Skin of body (tissue), 2 donors: ENCODE results near the gene IER2. TPM values are rescaled to one million over a fixed set of nuclear protein-coding genes. Genes with fewer than 3 reads are reported as not detected.

Experiments
- DNase-seq: peaks from one replicate; lab custom pipeline; 2025; lab: John Stamatoyannopoulos, UW
- total RNA-seq: library from RNA; depleted of rRNA; stranded (reverse); fragments of >200 nt; gene quantifications from one replicate; pipeline ENCODE4 v1.2.3, GENCODE V29; 2014

IER2 gene
- total RNA-seq, 1 donor from 2014 or later, result 33.5 TPM

DNA sequence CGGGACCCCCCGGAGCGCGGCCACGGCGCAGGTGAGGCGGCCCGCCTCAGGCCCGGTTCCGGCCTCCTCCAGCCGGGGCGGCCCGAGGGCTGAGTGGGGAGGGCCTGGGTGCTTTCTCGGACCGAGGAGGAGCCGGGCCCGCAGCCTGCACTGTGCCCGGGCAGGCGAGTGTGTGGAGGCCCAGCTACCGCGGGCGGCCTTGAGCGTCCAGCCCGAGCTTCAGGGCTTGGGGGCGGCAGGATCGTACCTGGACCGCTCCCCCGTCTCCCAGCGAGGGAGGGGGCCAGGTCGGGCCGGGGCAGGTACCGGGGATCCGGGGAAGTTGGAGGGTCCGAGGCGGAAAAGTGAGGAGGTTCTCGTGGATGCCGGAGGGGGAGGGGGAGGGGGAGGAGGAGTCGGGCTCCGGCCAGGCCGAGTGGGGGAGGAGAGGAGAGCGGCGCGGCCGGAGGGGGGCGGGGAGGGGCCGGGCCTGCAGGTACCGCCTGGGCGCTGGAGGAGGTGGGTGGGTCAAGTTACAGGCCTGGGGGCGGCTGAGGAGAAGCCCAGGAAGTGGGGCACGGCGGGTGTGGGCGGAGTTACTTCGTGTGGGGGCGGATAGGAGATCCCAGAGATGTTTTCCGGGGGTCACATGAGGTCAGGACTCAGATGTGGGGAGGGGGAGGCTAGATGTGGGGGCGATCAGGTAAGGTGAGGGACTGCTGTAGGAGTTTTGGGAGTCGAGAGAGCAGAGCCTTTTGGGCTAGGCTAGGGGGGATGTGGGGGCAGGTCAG lies 31.6 kb upstream of the IER2 start:
- DNase-seq, result no peak

DNA sequence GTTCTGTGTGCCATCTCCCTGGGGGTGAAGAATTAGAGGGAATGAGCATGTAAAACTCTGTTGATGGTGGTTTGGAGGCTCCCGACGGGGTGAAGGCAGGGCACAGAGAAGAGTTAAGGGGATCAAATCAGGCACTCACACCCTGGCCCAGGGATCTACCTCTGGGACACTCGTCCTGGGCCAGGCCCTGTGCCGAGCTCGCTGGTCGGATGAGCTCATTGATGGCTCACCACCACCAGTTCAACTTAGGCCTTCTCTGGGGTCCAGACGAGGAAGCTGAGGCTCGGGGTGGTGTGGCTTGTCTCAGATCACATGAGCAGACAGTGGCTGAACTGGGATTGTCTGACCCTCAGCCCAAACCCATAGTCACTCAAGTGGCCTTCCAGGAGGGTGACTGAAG lies 30.6 kb upstream of the IER2 start:
- no peak for DNase-seq

DNA sequence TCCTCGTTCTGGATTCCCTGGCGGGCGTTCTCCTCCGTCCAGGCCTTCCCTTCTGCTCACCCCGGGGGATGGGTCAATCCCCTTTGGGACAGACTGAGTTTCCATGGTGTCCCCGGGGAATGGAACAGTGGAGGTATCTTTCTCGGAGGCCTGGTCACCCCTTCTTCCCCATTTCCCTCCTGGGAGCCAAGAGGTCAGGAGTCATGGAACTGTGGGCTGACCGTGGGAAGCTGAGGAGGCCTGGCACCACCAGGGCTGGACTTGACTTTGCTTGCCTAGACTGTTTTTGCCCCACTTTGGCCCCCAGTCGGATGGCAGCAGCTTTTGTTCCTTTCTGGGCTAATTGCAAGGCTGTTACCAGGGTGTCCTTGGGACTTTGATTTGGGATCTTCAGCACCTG lies 30.2 kb upstream of the IER2 start:
- no peak for DNase-seq

DNA sequence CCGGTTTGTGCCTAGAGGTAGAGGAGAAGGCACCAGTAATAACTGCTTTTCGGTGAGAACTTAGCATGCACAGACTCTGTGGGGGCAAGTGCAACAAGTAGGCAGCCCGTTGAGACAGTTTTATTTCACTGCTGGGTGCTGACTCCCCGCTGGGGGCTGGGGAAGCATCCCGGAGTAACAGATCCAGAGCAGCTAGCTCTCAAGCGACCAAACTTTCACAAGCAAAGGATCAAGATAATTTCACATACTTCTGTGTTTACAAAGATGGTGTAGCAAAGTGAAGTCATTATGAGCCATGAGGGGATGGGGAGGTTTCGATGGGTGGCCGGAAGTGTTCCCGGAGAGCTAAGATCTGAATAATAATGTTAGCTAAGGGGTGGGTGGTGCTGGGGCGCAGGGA lies 29.4 kb upstream of the IER2 start:
- DNase-seq, result no peak

DNA sequence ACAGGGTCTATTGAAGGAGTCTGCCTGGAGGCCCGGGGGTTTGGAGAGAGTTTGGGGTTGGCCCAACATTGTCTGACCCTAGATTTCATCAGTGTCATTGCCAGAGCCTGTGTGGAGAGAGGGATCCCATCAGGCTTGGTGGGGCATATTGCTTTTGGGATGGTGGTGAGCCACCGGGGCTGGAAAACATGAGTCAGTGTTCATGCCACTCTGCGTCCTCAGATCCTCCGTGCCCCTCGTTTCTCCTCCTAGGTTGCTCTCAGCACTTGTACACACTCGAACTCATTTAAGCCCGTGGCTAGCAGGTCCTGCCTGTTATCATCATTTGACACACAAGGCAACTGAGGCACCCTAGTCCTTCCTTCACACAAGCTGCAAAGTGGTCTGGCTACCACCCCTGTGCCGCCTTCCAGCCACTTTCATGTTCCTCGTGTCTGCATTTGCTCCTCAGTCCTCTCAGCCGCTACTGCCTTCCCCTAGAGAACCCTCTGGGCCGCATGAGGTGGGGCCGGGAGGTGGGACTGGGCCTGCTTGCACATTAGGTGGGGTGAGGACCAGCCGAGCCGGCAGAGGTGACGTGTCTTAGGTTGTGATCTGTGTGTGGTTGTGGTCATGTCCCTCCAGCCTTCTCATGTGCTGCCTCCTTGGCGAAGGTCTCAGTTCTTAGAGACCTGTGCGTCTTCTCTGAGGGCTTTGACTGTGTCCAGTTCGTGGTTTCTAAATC lies 28.5 kb upstream of the IER2 start:
- no peak for DNase-seq

DNA sequence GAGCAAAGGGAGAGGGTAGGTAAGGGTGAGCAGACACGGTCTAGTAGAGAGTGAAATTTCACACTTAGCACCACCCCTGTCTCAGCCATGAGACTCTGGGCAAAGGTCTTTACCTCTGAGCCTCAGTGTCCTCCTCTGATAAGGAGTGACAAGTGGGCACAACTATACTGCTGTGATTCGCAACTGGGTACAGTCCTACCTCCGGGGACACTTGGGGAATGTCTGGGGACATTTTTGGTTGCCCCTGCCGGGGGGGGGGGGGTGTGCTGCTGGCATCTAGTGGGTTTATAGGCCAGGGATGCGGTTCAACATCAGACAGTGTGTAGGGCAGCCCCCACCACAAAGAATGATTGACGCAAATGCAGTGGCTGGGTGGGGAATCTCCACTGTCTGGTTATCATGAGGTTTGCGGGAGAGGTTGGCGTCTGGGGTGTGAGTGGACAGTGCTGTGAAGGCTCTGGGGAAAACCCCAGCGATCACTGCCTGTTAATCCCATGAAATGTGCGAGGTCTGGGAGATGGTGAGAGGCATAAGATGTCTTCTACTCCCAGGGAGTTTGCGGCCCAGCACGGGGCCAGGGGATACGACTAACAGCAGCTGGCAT lies 27.8 kb upstream of the IER2 start:
- DNase-seq, result no peak

DNA sequence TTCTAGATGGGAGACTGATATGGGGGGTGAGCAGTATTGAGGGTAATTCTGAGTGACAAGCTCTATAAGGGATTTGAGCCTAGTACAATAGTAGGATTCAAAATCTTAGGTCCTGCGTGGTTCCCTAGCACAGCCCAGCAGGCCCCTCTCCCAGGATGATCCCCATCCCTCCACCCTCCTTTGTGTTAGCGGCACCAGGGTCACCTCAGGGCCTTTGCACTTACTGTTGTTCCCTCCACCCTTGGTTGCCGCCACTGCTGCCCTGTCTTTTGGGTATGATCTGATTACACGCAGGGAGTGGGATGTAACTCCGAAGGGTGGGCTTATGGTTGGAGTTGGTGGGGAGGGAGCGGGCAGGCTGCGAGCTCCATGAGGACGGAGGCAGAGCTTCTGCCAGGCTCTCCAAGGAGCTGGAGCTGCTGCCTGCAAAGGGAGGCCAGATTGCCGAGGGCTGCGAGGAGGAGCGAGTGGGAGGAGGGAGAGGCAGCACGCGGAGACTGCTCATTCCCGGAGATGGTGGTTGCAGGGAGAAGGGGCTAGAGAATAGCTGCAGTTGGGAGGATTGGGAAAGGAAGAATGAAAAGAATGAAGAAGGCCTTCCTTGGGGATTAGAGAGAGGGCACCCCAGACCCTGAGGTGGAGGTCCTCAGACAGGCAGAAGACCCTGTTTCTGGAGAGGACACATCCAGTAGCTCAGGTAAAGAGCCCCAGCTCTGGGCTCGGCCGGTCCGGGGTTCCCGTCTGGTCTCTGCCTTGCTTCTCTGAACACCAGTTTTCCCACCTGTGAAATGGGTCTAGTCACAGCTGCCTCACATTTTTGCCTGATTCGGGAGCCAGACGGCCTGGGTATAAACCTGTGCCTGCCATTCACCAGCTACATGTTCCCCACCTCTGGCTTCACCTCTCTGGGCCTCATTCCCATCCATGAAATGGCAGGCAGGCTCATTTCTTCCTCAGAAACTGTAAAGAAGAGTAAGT lies 26.9 kb upstream of the IER2 start:
- no peak for DNase-seq

DNA sequence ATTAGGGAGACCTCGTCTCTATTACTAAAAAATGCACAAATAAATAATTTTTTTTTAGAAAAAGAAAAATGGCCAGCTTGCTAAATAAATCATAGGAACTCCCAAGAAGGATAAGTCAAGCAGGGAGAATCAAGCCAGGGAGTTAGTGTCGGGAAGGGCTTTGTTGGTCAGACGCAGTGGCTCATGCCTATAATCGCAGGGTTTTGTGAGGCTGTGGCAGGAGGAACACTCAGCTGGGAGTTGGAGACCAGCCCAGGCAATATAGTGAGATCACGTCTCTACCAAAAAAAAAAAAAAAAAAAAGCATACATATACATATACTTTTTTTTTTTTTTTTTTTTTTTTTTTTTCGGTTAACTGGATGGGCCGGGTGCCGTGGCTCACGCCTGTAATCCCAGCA lies 23.2 kb upstream of the IER2 start:
- DNase-seq, result no peak

DNA sequence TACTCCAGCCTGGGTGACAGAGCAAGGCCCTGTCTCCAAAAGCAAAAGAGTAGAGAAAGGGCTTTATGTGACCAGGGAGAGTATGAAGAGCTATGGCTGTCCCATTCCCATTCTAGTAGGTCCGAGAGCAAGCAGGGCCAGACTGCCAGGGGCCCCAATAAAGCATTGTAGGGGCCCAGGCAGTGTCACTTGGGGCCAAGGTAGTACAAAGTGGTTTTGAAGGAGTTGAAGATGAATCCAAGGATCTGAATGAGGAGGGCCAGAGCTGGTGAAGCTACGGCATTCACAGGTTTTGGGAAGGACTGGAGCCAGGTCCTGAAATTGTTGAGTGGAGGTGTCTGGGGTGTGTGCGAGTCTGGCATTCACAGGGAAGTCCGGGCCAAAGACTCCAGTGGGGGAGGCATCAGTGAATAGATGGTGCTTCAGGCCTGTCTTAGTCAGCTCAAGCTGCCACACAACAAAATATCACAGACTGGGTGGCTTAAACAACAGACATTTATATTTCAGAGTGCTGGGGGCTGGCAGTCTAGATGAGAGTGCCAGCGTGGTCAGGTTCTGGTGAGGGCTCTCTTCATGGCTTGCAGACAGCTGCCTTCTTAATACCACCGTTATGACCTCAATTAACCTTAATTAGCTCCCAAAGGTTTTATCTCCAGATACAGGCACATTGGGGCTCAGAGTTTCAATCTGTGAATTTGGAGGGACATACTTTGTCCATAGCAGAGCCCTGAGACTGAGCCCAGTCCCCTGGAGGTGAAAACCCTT lies 22.2 kb upstream of the IER2 start:
- no peak for DNase-seq

DNA sequence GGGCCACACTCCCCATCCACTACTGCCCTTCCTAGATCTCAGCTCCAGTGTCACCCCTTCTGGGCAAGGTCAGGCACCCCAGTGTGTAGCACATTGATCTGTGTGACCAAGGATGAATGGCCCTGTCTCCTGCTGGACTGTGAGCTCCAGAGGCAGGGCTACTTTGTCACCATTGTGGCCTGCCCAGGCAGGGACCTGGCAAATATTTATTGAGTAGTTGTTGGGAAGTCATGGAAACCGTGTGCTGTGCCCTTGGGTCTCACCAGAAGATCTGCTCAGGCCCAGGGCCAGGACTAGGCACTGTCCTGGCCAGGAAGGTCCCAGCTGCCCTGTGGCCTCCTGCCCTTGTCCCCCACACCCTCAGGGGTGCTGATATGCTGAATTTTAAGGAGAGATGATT lies 21.6 kb upstream of the IER2 start:
- no peak for DNase-seq

DNA sequence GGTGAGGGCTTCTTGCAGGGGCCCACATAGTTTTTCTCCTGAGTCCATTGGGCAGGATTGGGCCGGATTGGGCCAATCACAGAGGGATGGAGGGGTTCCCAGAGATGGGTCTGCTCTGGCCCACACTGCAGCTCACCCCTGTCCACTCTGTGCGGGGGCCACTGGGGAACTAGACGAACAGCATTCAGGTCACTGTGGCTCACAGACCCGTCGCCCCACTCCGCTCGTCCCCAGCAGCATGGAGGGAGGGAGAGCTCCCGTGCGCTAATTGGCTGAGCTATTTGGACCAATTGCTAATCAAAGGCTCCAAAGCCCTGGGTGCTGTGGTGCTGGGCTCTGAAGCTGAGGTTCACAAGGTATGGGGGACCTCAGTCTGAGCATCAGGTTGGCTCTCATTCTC lies 20.8 kb upstream of the IER2 start:
- DNase-seq, result no peak

DNA sequence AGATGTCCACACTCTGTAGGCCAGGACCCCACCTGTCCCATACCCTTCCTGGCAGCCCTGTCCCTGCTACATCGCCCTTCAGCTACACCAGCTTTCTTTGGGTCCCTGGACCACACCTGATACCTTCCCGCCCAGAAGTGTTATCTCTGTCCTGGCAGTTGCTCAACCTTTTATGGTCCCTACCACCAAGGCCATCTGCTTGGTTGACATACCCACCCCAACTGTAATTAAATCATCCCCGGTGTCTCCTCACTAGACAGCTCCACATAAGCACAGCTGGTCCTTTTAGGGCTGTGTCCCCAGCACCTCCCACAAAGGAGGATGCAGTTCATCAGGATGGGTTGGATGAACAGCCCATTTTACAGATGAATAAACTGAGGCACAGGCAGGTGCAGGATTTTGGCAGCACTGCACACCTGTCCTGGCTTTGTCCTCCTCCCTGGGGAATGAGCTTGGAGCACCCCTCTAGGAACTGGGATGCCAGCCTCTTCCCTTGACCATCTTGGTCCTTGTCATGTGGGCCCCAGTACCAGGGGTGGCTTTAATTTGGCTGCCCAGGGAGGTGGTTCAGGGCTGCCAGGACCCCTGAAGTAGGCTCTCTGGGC lies 19.2 kb upstream of the IER2 start:
- DNase-seq, result no peak

DNA sequence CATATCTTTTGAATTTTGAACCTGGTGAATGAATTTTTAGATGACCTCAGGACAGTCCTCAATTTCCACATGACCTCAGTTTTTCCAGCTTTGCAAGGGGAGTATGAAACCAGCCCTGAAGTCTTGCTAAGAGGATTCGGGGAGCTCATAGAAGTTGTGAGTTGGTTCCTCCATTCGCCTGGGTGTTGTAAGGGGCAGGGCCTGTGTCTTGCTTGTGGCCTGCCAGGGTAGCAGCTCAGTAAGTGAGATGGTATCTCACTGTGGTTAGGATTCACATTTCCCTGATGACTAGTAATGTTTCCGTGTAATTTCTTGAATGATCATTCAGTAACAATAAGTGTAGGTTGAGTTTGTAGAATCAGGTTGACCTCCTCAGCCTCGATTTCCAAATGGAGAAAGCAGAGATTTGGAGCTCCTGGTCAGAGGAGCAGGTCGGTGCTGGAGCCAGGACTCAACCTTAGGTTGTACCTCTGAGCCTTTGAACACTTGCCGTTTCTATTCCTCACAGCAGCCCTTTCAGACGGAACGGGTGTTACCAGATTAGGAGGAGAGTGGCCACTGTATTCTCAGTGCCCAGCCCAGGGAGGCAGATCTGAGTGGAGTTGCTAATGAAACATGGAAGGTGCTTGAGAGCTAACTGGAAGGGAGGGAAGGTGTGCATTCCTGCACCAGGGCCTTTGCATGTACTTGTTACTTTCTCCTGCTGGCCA lies 17.6 kb upstream of the IER2 start:
- DNase-seq, result no peak

DNA sequence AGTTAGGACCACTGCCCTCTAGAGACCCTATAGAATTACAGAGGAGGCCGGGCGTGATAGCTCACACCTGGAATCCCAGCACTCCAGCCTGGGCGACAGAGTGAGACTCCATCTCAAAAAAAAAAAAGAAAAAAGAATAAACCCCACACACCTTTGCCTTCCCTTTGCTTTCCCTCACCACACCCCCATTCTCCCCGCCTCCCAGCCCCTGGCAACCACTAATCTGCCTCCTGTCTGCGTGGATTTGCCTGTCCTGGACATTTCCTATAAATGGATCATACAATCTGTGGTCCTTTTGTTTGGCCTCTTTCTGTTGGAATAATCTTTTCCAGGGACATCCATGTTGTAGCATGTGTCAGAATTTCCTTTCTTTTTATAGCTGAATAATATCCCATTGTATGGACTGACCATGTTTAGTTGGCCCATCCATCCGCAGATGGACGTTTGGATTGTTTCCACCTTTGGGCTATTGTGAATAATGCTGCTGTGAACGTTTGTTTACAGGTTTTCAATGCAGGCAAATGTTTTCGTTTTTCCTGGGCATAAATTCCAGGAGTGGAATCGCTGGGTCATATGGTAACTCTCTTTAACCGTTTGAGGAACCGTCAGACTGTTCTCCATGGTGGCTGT lies 16.9 kb upstream of the IER2 start:
- DNase-seq, result no peak

DNA sequence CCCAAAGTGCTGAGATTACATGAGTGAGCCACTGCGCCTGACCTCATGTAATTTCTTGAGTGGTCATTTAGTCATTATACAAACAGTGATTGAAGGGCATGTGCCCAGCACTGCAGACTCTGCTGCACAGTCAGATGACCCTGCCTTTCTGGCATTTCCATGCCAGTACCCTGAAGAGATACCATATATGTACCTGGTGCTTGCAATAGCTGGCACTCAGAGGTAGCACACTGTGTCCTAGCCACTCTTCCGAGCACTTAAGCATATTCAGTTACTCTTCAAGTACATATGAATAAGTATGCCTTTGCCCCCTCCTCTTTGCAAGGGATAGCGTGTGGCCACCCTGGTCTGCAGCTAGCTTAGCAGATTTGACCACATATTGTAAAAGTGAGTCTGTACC lies 15.6 kb upstream of the IER2 start:
- DNase-seq, result no peak

DNA sequence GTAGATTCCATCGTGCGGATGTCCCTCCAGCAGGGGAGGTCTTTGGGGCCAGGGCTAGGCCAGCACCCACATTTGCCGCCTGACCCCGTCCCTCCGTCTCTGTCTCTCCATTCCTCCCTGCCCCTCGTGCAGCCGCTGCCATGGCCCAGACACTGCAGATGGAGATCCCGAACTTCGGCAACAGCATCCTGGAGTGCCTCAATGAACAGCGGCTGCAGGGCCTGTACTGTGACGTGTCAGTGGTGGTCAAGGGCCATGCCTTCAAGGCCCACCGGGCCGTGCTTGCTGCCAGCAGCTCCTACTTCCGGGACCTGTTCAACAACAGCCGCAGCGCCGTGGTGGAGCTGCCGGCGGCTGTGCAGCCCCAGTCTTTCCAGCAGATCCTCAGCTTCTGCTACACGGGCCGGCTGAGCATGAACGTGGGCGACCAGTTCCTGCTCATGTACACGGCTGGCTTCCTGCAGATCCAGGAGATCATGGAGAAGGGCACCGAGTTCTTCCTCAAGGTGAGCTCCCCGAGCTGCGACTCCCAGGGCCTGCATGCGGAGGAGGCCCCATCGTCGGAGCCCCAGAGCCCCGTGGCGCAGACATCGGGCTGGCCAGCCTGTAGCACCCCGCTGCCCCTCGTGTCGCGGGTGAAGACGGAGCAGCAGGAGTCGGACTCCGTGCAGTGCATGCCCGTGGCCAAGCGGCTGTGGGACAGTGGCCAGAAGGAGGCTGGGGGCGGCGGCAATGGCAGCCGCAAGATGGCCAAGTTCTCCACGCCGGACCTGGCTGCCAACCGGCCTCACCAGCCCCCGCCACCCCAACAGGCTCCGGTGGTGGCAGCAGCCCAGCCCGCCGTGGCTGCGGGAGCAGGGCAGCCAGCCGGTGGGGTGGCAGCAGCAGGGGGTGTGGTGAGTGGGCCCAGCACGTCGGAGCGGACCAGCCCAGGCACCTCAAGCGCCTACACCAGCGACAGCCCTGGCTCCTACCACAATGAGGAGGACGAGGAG lies 14.8 kb upstream of the IER2 start:
- no peak for DNase-seq

DNA sequence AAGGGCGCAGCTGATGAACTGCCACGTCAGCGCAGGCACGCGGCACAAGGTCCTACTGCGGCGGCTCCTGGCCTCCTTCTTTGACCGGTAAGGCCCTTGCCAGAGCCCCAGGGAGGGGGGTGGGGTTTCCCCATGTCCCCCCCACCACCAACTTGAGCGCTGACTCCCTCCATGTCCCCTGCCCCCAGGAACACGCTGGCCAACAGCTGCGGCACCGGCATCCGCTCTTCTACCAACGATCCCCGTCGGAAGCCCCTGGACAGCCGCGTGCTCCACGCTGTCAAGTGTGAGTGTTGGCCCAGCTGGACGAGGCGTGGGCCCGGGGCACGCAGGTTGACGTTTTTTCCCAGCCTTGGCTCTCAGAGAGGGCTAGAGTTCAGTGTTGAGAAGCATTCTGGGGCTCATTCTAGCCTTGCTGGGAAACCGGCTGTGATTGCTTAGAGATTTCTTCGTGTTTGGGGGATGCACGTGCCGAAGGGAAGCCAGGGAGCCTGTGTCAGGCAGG lies 12.9 kb upstream of the IER2 start:
- DNase-seq, result no peak
